ENCODE data around the gene TRMO. TPM values are rescaled to one million over a fixed set of nuclear protein-coding genes. Genes with fewer than 3 reads are reported as not detected.

The TRMO gene
- total and polyA plus RNA-seq, 9 of the 15 experiments (the other 6 are each of a cell fraction or from before 2014, with no cell fraction given): 5.6 to 22.4 (median 16.2) TPM

- Histone ChIP-seq H3K4me3 (no peak overlapping the region), H3K36me3 (ENCODE audit: control insufficient read depth, insufficient read depth, low read length) (no peaks in the 10 kb centered on the region), H3K27me3 (ENCODE audit: control insufficient read depth in 2 of 2, insufficient read depth in 2 of 2, low read length in 2 of 2) (peaks cover 46 to 70% of the 10 kb centered on the region in 2 experiments), H3K79me2 (ENCODE audit: control insufficient read depth, insufficient read depth, low read length) (no peaks in the 10 kb centered on the region), H2AFZ (ENCODE audit: low read depth, low read length) (no peak overlapping the region), H3K27ac (ENCODE audit: extremely low read depth, low read depth, low read length) (no peak overlapping the region), H4K20me1 (replicated peaks; ENCODE audit: control insufficient read depth, insufficient read depth, low read length) (no peaks in the 10 kb centered on the region), H3K4me2 (ENCODE audit: insufficient read depth, low read length) (no peak overlapping the region), H3K9me1 (ENCODE audit: control insufficient read depth, insufficient read depth, low read length) (no peaks in the 10 kb centered on the region), H3K9ac (ENCODE audit: insufficient read depth in 1 of 2, low read depth in 2 of 2, low read length in 2 of 2) (no peak overlapping the region), H3K4me1 (replicated peaks in 1 of 2; ENCODE audit: control insufficient read depth in 2 of 2, insufficient read depth in 2 of 2, low read length in 2 of 2) (peaks cover 0 to 8% of the 10 kb centered on the region in 2 experiments; a peak in 1 of 5 replicates), H3K9me3 (replicated peaks; ENCODE audit: control insufficient read depth, insufficient read depth, low read depth, low read length) (no peaks in the 10 kb centered on the region)
- CTCF ChIA-PET (ENCODE audit: low intra/inter-chr PET ratio): no interaction called here
- in situ Hi-C loops (cut with MboI): no loop called here
- no peak for ATAC-seq
- no peak for FAIRE-seq
- intact Hi-C loops (cut with micrococcal nuclease): no loop called here
- no TSS peak for BruUV-seq (replicated peaks)
- no peak for DNase-seq (ENCODE audit: extremely low read depth in 1 of 4, low spot score in 3 of 4)
- POLR2A ChIA-PET: no interaction called here
- WGBS (ENCODE audit: insufficient coverage, low coverage, missing lambda C conversion rate): 13% methylated on average over 5 of the region's 5 CpGs
- TF ChIP-seq STAT5B (CRISPR knock-in tag; IDR thresholded peaks at IDR 0.05) (no peak), SMAD1 (IDR thresholded peaks at IDR 0.05; ENCODE audit: low read depth, low read length, partially characterized antibody) (no peak), IRF9 (tag; IDR thresholded peaks at IDR 0.05) (no peak), RBM15 (IDR thresholded peaks at IDR 0.05; ENCODE audit: insufficient read depth, low read length) (no peak), FOXA3 (CRISPR knock-in tag; conservative IDR thresholded peaks at IDR 0.05 in 1 of 2, IDR thresholded peaks at IDR 0.05 in 1 of 2) (no peak), PHF8 (IDR thresholded peaks at IDR 0.05; ENCODE audit: borderline replicate concordance, low read length) (no peak), RAD21 (CRISPR knock-in tag; conservative IDR thresholded peaks at IDR 0.05 in 1 of 2, IDR thresholded peaks at IDR 0.05 in 1 of 2) (no peak), TOE1 (IDR thresholded peaks at IDR 0.05; ENCODE audit: borderline replicate concordance) (no peak), TOE1 (CRISPR knock-in tag; IDR thresholded peaks at IDR 0.05; ENCODE audit: borderline replicate concordance, low read depth) (no peak), SNIP1 (IDR thresholded peaks at IDR 0.05; ENCODE audit: low read depth) (no peak), ADNP (tag; IDR thresholded peaks at IDR 0.05) (no peak), HMGN3 (IDR thresholded peaks at IDR 0.05; ENCODE audit: borderline replicate concordance, extremely low read depth, insufficient read length, low read depth, low read length) (no peak), ZFPM2 (CRISPR knock-in tag; IDR thresholded peaks at IDR 0.05) (no peak), RFX5 (IDR thresholded peaks at IDR 0.05; ENCODE audit: low read depth, low read length) (no peak)
- TF ChIP-seq, protein P1, sequence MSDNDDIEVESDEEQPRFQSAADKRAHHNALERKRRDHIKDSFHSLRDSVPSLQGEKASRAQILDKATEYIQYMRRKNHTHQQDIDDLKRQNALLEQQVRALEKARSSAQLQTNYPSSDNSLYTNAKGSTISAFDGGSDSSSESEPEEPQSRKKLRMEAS (CRISPR knock-in tag; IDR thresholded peaks at IDR 0.05): no peak
Observed at GRCh38 chr9:97861148-97861475, 61.2 kb downstream of the TRMO start.
